Measurements from ENCODE around the gene ZCCHC18. TPM values are rescaled to one million over a fixed set of nuclear protein-coding genes. Genes with fewer than 3 reads are reported as not detected.

Gene ZCCHC18
- total RNA-seq, 1 experiment from 2014 or later: 5.8 TPM

GRCh38 chrX:104122829-104123228, 10.5 kb downstream of the ZCCHC18 start:
- Histone ChIP-seq H3K27me3 (ENCODE audit: low read length) (no peaks in the 10 kb centered on the region), H3K36me3 (ENCODE audit: low read depth, low read length) (no peaks in the 10 kb centered on the region), H3K4me1 (ENCODE audit: insufficient read depth, low read length) (no peaks in the 10 kb centered on the region), H3K9ac (ENCODE audit: low read length) (no peak overlapping the region), H3K4me3 (ENCODE audit: low read length) (no peak overlapping the region), H4K20me1 (ENCODE audit: low read length) (no peaks in the 10 kb centered on the region), H2AFZ (ENCODE audit: low read length) (no peak overlapping the region), H3K79me2 (ENCODE audit: low read length) (no peaks in the 10 kb centered on the region), H3K27ac (ENCODE audit: low read length) (no peak overlapping the region), H3K9me3 (ENCODE audit: low read length) (no peaks in the 10 kb centered on the region), H3K9me2 (replicated peaks; ENCODE audit: low read length) (no peaks in the 10 kb centered on the region), H3F3A (ENCODE audit: low read length, unreplicated experiment) (no peaks in the 10 kb centered on the region), H3K4me2 (ENCODE audit: low read length) (no peak overlapping the region)
- POLR2A ChIA-PET (ENCODE audit: unreplicated experiment): no interaction called here
- BruUV-seq (replicated peaks): no TSS peak
- ATAC-seq: no peak
- intact Hi-C loops (cut with micrococcal nuclease): no loop called here
- CTCF ChIA-PET: no interaction called here
- TF ChIP-seq CTCF (conservative IDR thresholded peaks at IDR 0.05; ENCODE audit: low read depth, low read length) (no peak), EZH2 (IDR thresholded peaks at IDR 0.05; ENCODE audit: low read length, unreplicated experiment) (no peak), EZH2phosphoT487 (IDR thresholded peaks at IDR 0.05; ENCODE audit: borderline replicate concordance, low read length) (no peak)
- DNase-seq: no peak

DNA sequence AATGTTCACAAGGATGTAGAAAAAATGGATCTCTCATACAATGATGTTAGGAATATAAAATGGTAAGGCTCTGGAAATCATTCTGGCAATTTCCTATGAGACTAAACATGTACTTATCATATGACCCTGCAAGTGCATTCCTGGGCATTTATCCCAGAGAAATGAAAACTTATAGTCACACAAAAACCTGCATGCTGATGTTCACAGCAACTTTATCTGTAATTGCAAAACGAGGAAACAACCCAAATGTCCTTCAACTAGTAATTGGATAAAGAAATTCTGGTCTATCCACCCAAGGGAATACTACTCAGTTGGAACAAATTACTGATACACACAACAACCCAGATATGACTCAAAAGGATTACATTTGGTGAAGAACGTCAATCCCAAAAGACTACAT, 14.5 kb downstream of the ZCCHC18 start:
- Histone ChIP-seq H3K36me3 (ENCODE audit: low read depth, low read length) (no peaks in the 10 kb centered on the region), H3K9me3 (ENCODE audit: low read length) (no peaks in the 10 kb centered on the region), H3F3A (ENCODE audit: low read length, unreplicated experiment) (no peaks in the 10 kb centered on the region), H3K27me3 (ENCODE audit: low read length) (no peaks in the 10 kb centered on the region), H2AFZ (ENCODE audit: low read length) (no peak overlapping the region), H3K4me1 (ENCODE audit: insufficient read depth, low read length) (no peaks in the 10 kb centered on the region), H3K4me3 (ENCODE audit: low read length) (no peak overlapping the region), H3K9me2 (replicated peaks; ENCODE audit: low read length) (no peaks in the 10 kb centered on the region), H3K9ac (ENCODE audit: low read length) (no peak overlapping the region), H3K27ac (ENCODE audit: low read length) (no peak overlapping the region), H4K20me1 (ENCODE audit: low read length) (no peaks in the 10 kb centered on the region), H3K79me2 (ENCODE audit: low read length) (no peaks in the 10 kb centered on the region), H3K4me2 (ENCODE audit: low read length) (no peak overlapping the region)
- POLR2A ChIA-PET (ENCODE audit: unreplicated experiment): no interaction called here
- ATAC-seq (no peak), DNase-seq (no peak)
- CTCF ChIA-PET: no interaction called here
- BruUV-seq (replicated peaks): no TSS peak
- intact Hi-C loops (cut with micrococcal nuclease): no loop called here
- TF ChIP-seq EZH2phosphoT487 (IDR thresholded peaks at IDR 0.05; ENCODE audit: borderline replicate concordance, low read length) (no peak), EZH2 (IDR thresholded peaks at IDR 0.05; ENCODE audit: low read length, unreplicated experiment) (no peak), CTCF (conservative IDR thresholded peaks at IDR 0.05; ENCODE audit: low read depth, low read length) (no peak)

DNA sequence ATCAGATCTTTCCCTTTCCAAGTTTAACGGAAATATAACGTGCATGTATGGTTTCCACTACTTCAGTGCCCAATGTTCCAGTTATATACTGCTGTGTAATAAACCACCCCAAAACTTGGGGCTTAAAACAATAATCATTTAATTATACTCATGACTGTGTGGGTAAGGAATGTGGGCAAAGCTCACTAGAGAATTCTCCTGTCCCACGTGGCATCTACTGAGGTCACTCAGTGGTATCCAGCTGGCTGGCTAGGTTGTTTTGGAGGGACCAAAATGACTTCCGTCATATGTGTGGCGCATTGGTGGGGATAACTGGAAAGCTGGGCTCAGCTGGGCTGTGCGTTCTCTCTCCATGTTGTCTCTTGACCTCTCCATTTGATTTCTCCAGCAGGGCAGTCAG, 18.5 kb downstream of the ZCCHC18 start:
- ATAC-seq (no peak), DNase-seq (no peak)
- CTCF ChIA-PET: no interaction called here
- Histone ChIP-seq H2AFZ (ENCODE audit: low read length) (no peak overlapping the region), H3K9ac (ENCODE audit: low read length) (no peak overlapping the region), H3K79me2 (ENCODE audit: low read length) (no peaks in the 10 kb centered on the region), H3K4me2 (ENCODE audit: low read length) (no peak overlapping the region), H3F3A (ENCODE audit: low read length, unreplicated experiment) (no peaks in the 10 kb centered on the region), H3K9me2 (replicated peaks; ENCODE audit: low read length) (no peaks in the 10 kb centered on the region), H4K20me1 (ENCODE audit: low read length) (no peaks in the 10 kb centered on the region), H3K36me3 (ENCODE audit: low read depth, low read length) (no peaks in the 10 kb centered on the region), H3K4me1 (ENCODE audit: insufficient read depth, low read length) (no peaks in the 10 kb centered on the region), H3K27ac (ENCODE audit: low read length) (no peak overlapping the region), H3K4me3 (ENCODE audit: low read length) (no peak overlapping the region), H3K9me3 (ENCODE audit: low read length) (no peaks in the 10 kb centered on the region), H3K27me3 (ENCODE audit: low read length) (no peaks in the 10 kb centered on the region)
- TF ChIP-seq EZH2 (IDR thresholded peaks at IDR 0.05; ENCODE audit: low read length, unreplicated experiment): no peak
- no peak for TF ChIP-seq CTCF (conservative IDR thresholded peaks at IDR 0.05; ENCODE audit: low read depth, low read length)
- TF ChIP-seq EZH2phosphoT487 (IDR thresholded peaks at IDR 0.05; ENCODE audit: borderline replicate concordance, low read length): no peak
- BruUV-seq (replicated peaks): no TSS peak
- intact Hi-C loops (cut with micrococcal nuclease): no loop called here
- POLR2A ChIA-PET (ENCODE audit: unreplicated experiment): no interaction called here

Data from PC-3 (cell line).